ENCODE measurements around the gene LONP2.

Gene LONP2

DNA sequence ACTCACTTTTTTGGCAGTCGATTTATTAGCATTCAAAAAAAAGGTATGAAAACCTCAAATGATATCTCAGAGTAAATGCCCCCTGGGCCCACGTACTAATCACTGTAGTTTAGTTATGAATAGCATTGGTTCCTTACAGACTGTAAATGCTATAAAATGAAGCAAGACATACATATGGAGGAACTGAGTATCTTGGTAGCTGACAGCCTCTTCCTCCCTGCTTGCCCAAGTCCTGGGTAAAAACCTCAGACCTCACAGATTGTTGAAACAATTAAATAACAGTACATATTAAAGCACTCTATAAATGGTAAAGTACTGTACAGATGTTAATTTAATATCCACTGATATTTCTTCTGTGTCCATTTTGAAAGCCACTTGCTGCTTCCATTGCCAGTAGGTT, 36.4 kb downstream of the LONP2 start:
- no peak overlapping the region for H3K4me3 ChIP-seq (ENCODE audit: low read depth, low read length)
- TF ChIP-seq CTCF (IDR thresholded peaks at IDR 0.05; ENCODE audit: low read depth, low read length) = no peak
- DNase-seq (ENCODE audit: low read depth, low spot score) = no peak
- in situ Hi-C loops (cut with HindIII; ENCODE audit: low sequenced_read_pairs) = no loop called here

DNA sequence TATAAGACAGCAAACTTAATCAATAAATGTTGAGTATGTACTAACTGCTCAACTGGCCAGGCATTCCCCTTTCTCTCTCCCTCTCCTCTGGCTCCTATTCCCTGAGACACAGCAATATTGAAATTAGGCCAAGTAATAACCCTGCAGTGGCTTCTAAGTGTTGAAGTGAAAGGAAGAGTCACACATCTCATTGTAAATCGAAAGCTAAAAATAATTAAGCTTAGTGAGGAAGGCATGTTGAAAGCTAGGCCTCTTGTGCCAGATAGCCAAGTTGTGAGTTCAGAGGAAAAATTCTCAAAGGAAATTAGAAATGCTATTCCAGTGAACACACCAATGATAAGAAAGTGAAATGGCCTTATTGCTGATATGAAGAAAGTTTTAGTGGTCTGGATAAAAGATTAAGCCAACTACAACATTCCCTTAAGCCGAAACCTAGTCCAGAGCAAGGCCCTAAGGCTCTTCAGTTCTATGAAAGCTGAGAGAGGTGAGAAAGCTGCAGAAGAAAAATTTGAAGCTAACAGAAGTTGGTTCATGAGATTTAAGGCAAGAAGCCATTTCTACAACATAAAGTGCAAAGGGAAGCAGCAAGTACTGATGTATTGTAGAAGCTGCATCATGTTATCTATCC, 38.6 kb downstream of the LONP2 start:
- no peak overlapping the region for H3K4me3 ChIP-seq (ENCODE audit: low read depth, low read length)
- in situ Hi-C loops (cut with HindIII; ENCODE audit: low sequenced_read_pairs) = no loop called here
- no peak for TF ChIP-seq CTCF (IDR thresholded peaks at IDR 0.05; ENCODE audit: low read depth, low read length)
- DNase-seq (ENCODE audit: low read depth, low spot score) = no peak

GRCh38 chr16:48284772-48285409, 40.8 kb downstream of the LONP2 start:
- DNase-seq (ENCODE audit: low read depth, low spot score) = no peak
- in situ Hi-C loops (cut with HindIII; ENCODE audit: low sequenced_read_pairs) = no loop called here
- H3K4me3 ChIP-seq (ENCODE audit: low read depth, low read length) = no peak overlapping the region
- no peak for TF ChIP-seq CTCF (IDR thresholded peaks at IDR 0.05; ENCODE audit: low read depth, low read length)

- TF ChIP-seq CTCF (IDR thresholded peaks at IDR 0.05; ENCODE audit: low read depth, low read length) = no peak
- in situ Hi-C loops (cut with HindIII; ENCODE audit: low sequenced_read_pairs) = no loop called here
- H3K4me3 ChIP-seq (ENCODE audit: low read depth, low read length) = no peak overlapping the region
- no peak for DNase-seq (ENCODE audit: low read depth, low spot score)
Measured at GRCh38 chr16:48287239-48287638, 43.1 kb downstream of the LONP2 start.

DNA sequence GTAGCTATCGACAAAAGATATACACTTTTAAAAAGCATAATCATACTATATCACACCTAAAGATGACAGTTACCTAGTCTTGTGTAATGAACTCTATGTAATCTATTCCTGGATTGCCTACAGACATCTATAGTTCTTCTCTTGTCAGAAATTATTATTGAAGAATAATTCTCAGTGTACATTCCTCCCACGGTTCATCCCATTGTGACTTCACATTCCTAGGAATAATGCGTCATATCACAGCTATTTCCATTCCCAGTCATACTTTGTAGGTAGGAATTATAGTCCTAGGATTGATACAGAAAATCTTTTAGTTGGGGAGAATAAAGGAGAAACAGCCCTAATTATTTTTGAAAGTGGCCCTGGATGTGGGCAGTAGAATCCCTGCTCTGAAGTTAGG, 47.2 kb downstream of the LONP2 start:
- TF ChIP-seq CTCF (IDR thresholded peaks at IDR 0.05; ENCODE audit: low read depth, low read length) = no peak
- H3K4me3 ChIP-seq (ENCODE audit: low read depth, low read length) = no peak overlapping the region
- in situ Hi-C loops (cut with HindIII; ENCODE audit: low sequenced_read_pairs) = no loop called here
- DNase-seq (ENCODE audit: low read depth, low spot score) = no peak

- TF ChIP-seq CTCF (IDR thresholded peaks at IDR 0.05; ENCODE audit: low read depth, low read length) = no peak
- no peak for DNase-seq (ENCODE audit: low read depth, low spot score)
- H3K4me3 ChIP-seq (ENCODE audit: low read depth, low read length) = no peak overlapping the region
- in situ Hi-C loops (cut with HindIII; ENCODE audit: low sequenced_read_pairs) = no loop called here
Measured at GRCh38 chr16:48291754-48292153, 47.7 kb downstream of the LONP2 start.
